Left renal pelvis (tissue), 4 donors: Measurements from ENCODE around the gene GPD1L. TPM values are rescaled to one million over a fixed set of nuclear protein-coding genes. Genes with fewer than 3 reads are reported as not detected.
"Not testable (repeated sequence)": the region's sequence is repeated elsewhere in the genome, so short reads cannot be mapped to it uniquely, and the experiment has no call there.

Experiments
- DNase-seq, 4 donors: peaks; one replicate each; pipeline ENCODE4 v3.0.0-alpha.2; 2013; ENCODE audit warnings: low read depth in 4 of 4, low spot score in 3 of 4
- polyA plus RNA-seq, 4 donors: library from polyadenylated mRNA; unstranded; fragments of 120-200 nt; gene quantifications; one replicate each; pipeline ENCODE4 v1.2.1, GENCODE V29; 2013; ENCODE audit not compliant: insufficient read length in 4 of 4

GPD1L gene
- polyA plus RNA-seq, 4 donors = 21.1 to 25.1 (median 22.9) TPM

- no peak for DNase-seq
These were observed 909 bp upstream of the GPD1L start for GRCh38 chr3:32105291-32106131.

DNA sequence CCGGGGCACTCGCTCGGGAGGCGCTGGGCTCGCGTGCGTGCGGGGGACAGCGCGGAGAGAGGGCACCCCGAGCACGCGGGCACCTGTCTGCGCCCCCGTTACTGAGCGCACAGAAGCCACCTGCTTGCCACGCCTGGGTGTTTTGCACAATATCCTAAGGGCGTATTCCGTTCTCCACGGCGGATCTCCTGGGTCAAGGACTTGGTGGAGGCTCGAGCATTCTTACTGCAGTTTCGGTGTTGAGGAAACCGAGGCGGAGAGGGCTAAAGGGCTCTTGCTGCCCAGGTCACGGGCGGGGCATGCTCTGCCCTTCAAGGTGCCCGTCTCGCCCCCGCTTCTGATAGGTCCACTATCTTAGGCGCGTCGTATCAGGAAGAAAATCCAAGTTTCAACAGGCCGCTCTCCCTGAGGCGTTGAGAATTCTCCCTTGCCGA is 526 bp downstream of the GPD1L start:
- DNase-seq = no peak

- not testable (repeated sequence) for DNase-seq
These were observed 1.8 kb downstream of the GPD1L start for GRCh38 chr3:32108224-32108623.

- DNase-seq = no peak
These were observed 2.8 kb downstream of the GPD1L start for GRCh38 chr3:32109256-32109655.

DNA sequence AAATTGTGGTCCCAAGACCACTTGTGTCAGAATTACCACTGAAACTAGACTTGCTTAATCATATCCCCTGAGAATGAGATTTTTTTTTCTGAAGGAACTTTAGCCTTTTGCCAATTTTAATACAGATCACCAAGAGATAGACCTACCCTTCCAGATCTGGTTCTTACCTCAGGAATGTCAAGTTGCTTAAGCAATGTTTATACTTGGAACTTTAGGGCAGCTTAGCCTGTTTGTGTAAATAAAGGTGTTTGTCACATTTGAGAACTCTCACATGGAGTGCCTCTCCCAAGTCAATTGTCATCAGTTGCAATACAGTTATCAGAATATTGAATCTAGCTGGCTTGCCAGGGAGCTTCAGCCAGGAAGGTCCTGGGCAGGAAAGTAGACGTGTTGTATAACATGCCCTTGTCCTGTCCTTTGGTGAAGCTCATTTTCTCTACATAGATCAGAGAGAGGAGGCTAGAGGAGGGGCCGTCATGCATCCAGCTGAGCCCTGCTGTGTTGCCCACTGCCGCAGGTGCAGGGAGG is 3.9 kb downstream of the GPD1L start:
- DNase-seq = no peak

GRCh38 chr3:32111560-32111959 is 5.1 kb downstream of the GPD1L start:
- no peak for DNase-seq

- no peak for DNase-seq
These were observed 7.1 kb downstream of the GPD1L start for GRCh38 chr3:32113566-32113965.

- no peak for DNase-seq
These were observed 7.6 kb downstream of the GPD1L start for GRCh38 chr3:32113981-32114545.

GRCh38 chr3:32114546-32115386 is 8.3 kb downstream of the GPD1L start:
- not testable (repeated sequence) for DNase-seq

- DNase-seq = no peak
These were observed 10.9 kb downstream of the GPD1L start for GRCh38 chr3:32117320-32117719.

DNA sequence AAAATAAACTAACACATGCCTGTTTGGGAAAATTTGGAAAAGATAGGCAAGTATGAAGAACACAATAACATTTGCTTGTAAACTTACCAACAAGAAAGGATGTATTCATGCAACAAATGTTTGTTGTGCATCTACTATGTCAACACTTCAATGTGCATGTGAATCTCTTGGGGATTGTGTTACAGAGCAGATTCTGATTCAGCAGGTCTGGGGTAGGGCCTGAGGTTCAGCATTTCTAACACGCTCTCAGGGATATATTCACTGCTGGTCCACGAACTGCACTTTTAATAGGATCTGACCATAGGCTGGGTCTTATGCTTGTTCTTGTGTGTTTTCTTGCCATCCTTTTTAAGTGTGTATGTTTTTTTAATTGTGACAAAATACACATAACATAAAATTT is 11.8 kb downstream of the GPD1L start:
- DNase-seq = no peak

- DNase-seq = no peak
These were observed 14.1 kb downstream of the GPD1L start for GRCh38 chr3:32120471-32120870.

DNA sequence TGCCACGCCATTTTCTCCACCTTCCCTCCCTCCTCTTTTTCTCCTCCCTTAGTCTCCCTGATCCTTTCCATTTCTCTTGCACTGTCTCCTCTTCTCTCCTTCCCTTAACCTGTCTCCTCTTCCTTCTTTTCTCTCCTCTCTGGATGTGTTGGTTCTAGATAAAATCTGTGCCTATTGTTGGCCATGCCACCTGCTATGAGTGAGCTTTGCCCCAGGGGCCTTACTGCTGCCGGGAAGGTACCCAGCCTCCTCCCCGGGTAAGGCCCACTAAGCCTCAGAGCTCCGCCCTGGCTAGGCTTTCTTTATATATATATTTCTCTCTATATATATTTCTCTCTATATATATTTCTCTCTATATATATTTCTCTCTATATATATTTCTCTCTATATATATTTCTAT is 14.7 kb downstream of the GPD1L start:
- no peak for DNase-seq

DNA sequence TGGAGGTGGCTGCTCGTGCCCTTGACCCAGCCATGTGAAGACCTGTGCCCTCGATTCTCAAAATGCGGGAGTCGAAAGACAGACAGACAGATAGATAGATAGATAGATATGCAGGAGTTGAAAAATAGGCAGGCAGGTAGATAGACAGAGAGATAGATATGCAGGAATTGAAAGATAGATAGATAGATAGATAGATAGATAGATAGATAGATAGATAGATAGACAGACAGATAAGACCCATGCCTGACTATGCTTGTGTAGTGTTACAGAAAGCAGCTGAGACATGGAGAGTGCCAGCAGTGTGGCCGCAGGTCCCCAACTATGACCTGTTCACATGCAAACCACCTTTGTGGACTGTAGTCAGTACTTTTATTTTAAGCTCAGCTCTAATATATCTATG is 17.2 kb downstream of the GPD1L start:
- DNase-seq = no peak

- no peak for DNase-seq
These were observed 18.6 kb downstream of the GPD1L start for GRCh38 chr3:32125012-32125411.

DNA sequence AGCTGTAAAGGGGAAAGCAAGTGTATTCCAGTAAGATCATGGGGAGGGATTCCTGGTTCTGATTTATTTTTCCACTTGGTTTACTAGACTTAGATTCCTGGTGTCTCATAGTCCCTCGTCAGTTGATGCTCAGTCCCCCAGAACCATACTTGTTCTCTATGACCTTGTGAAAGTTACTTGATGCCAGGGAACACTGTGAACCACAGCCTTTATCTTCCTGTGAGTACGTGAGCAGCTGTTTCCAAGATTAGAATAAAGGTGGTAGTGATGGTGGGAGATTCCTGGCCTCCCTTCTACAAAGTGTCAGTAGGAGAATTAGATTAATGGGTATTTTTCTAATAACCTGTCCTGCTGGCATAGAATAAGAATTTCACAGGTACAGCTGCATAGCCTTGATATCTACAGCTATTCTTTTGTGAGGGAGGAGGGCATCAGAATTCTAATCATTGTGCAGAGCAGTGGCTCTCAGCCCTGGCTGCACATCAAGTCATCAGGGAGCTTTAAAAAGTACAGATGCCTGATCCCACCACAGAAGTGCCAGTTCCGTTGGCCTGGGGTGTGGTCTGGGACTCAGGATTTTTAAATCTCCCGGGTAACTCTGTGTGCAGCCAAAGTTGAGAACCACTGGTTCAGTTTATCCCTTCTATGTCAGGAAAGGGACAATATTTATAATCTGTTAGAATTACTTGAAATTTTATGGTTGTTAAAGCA is 20.0 kb downstream of the GPD1L start:
- DNase-seq = no peak

GRCh38 chr3:32127219-32127826 is 20.9 kb downstream of the GPD1L start:
- DNase-seq = no peak

DNA sequence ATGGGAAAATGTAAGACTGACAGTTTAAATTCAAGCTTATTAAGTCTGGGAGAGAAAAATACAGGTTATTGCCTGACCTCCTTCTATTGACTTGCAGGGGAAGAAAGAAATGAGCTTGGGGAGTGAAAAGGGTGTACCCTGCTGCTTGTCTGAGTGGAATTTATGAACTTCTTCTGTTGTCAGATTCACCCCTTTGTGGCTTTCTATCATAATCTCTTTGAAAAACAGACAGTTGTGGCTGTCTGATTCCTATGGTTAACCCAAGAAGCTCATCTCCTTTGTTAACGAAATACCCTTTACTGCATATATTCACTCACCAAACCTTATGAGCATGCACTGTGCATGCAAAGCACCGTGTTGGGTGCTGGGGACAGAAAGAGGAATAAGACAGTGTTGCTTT is 22.5 kb downstream of the GPD1L start:
- no peak for DNase-seq

- no peak for DNase-seq
These were observed 23.4 kb downstream of the GPD1L start for GRCh38 chr3:32129832-32130231.

DNA sequence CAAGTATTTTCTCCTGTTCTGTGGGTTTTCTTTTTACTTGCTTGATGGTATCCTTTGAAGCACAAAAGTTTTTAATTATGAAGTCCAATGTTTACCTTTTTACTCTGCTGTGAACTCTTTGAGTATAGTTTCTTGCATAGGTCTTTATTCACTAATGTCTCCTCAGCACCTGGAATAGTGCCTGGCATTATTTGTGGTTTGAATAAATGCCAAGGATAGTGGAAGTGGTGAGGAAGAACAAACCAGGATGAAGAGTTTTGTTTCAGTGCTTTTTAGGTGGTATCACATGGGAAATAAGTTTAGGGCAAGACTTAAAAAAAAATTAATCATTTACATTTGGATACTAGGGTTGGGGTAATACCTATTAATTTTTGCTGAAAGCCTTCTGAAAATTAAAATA is 25.7 kb downstream of the GPD1L start:
- DNase-seq = no peak
